ENCODE data around the gene NCS1. TPM values are rescaled to one million over a fixed set of nuclear protein-coding genes. Genes with fewer than 3 reads are reported as not detected.

Gene NCS1
- total RNA-seq, 1 experiment from 2014 or later = 27.8 TPM

DNA sequence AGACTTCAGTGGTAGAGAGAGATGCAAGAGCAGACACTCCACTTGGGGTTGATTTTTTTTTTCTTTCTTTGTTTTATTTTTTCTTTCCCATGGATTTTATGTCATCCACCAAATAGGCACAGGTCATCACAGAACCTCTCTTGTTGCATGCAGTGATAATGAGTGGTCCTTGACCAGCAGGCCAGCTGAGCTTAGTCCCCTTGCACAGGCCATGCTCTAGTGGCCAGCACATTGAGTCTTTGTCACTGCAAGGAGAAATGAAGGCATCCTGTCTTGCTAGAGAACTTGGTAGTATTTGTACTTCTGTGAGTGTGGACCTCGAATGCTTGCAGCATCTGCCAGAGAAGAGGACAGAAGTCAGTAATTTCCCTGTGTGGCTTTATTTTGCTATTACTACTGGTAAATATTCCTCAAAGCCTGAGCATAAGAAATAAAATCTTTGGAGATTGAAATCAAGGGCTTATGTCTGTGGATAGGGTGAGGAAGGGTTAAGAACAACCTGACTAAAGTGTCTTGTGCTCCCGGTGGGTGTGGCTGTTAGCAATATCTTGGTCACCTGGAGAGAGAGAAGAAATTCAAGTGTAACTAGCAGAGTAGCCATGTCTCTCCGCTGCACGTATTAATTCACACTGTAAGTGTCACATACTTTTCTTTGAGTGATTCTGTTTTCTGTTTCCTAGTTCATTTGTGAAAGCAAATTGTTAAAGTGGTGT, 45.3 kb upstream of the NCS1 start:
- H3K27me3 Mint-ChIP-seq (ENCODE audit: insufficient read depth, unreplicated experiment) = no peaks in the 10 kb centered on the region
- no peak for DNase-seq (ENCODE audit: unreplicated experiment)
- intact Hi-C loops (cut with micrococcal nuclease) = no loop called here
- H3K4me3 Mint-ChIP-seq (ENCODE audit: unreplicated experiment) = no peak overlapping the region
- CTCF ChIA-PET = interaction anchor here (0.6 to 1.0 kb wide), 2 partner anchors 20 to 197 kb away, joined by 3 read pairs; no protein-coding TSS in a partner anchor
- no TSS peak for BruUV-seq (replicated peaks)
- no peaks in the 10 kb centered on the region for H3K9me3 Mint-ChIP-seq (ENCODE audit: unreplicated experiment)
- TF ChIP-seq, protein P1, sequence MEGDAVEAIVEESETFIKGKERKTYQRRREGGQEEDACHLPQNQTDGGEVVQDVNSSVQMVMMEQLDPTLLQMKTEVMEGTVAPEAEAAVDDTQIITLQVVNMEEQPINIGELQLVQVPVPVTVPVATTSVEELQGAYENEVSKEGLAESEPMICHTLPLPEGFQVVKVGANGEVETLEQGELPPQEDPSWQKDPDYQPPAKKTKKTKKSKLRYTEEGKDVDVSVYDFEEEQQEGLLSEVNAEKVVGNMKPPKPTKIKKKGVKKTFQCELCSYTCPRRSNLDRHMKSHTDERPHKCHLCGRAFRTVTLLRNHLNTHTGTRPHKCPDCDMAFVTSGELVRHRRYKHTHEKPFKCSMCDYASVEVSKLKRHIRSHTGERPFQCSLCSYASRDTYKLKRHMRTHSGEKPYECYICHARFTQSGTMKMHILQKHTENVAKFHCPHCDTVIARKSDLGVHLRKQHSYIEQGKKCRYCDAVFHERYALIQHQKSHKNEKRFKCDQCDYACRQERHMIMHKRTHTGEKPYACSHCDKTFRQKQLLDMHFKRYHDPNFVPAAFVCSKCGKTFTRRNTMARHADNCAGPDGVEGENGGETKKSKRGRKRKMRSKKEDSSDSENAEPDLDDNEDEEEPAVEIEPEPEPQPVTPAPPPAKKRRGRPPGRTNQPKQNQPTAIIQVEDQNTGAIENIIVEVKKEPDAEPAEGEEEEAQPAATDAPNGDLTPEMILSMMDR (IDR thresholded peaks at IDR 0.05; ENCODE audit: unreplicated experiment) = no peak
- H3K4me1 Mint-ChIP-seq (ENCODE audit: insufficient read depth, unreplicated experiment) = no peaks in the 10 kb centered on the region
- peaks cover 92% of the 10 kb centered on the region for H3K36me3 Mint-ChIP-seq (ENCODE audit: insufficient read depth, unreplicated experiment)
- H3K27ac Mint-ChIP-seq (ENCODE audit: low read depth, unreplicated experiment) = no peak overlapping the region
- POLR2A ChIA-PET = no interaction called here

DNA sequence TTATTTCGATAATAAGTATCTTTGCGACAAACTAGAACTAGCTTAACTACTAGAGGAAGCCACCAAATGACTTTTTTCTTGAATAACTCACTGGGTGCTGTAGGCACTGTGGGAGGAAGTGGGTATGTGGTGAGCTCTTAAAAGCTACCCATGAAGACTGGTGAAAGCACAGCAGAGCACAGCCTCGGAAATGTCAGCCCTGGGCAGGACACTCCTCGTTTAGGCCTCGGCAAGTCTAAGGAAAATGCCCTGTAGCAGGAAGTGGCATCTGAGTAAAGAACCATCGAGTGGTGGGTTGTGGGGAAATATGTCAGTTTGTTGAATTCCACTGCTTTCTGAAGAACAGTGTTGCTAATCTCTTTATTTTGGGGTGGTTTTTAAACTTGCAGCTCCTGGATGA, 44.0 kb upstream of the NCS1 start:
- Mint-ChIP-seq H3K4me1 (ENCODE audit: insufficient read depth, unreplicated experiment) (no peaks in the 10 kb centered on the region), H3K9me3 (ENCODE audit: unreplicated experiment) (no peaks in the 10 kb centered on the region), H3K27ac (ENCODE audit: low read depth, unreplicated experiment) (no peak overlapping the region), H3K36me3 (ENCODE audit: insufficient read depth, unreplicated experiment) (peaks cover 79% of the 10 kb centered on the region), H3K27me3 (ENCODE audit: insufficient read depth, unreplicated experiment) (no peaks in the 10 kb centered on the region), H3K4me3 (ENCODE audit: unreplicated experiment) (no peak overlapping the region)
- BruUV-seq (replicated peaks) = no TSS peak
- ChIA-PET CTCF (interaction anchor here (1.1 kb wide), 1 partner anchor 21 kb away, joined by 4 read pairs; no protein-coding TSS in a partner anchor), POLR2A (no interaction called here)
- TF ChIP-seq, protein P1 (IDR thresholded peaks at IDR 0.05; ENCODE audit: unreplicated experiment) = no peak
- no peak for DNase-seq (ENCODE audit: unreplicated experiment)
- intact Hi-C loops (cut with micrococcal nuclease) = no loop called here

DNA sequence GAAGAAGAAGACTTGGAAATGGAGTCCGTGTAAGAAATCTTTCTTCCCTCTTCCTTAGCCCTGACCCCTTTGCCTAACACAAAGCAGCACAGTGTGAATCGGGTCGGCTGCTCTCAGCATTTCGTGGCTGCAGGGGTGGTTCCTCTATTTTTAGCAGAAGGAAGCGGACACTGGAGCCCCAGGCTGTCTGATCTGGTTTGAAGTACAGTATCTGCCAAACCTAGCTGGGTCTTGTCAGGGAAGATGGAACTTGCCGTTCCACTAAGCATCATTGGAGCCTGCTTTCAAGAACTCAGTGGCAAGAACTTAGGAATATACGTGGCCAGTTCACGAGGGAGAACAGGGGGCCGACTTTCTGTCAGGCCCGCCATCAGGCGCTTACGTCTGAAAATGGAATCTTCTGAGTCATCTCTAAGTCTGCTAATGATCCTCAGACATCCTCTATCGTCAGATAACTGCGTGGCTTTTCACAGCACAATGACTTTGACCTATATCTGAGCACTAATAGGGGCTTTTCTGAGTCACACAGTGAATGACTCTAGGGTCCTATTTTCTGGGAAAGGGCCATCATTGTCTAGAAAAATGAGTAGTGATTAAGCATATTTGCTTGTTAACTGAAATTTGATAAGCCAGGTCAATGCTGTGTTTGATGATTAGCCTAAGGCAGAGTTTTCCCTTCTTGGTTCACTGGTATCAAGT, 43.3 kb upstream of the NCS1 start:
- CTCF ChIA-PET = interaction anchor here (1.1 kb wide), 1 partner anchor 22 kb away, joined by 4 read pairs; no protein-coding TSS in a partner anchor
- no peaks in the 10 kb centered on the region for H3K9me3 Mint-ChIP-seq (ENCODE audit: unreplicated experiment)
- no peaks in the 10 kb centered on the region for H3K27me3 Mint-ChIP-seq (ENCODE audit: insufficient read depth, unreplicated experiment)
- POLR2A ChIA-PET = no interaction called here
- H3K36me3 Mint-ChIP-seq (ENCODE audit: insufficient read depth, unreplicated experiment) = peaks cover 72% of the 10 kb centered on the region
- H3K4me1 Mint-ChIP-seq (ENCODE audit: insufficient read depth, unreplicated experiment) = no peaks in the 10 kb centered on the region
- no peak overlapping the region for H3K27ac Mint-ChIP-seq (ENCODE audit: low read depth, unreplicated experiment)
- intact Hi-C loops (cut with micrococcal nuclease) = no loop called here
- no peak overlapping the region for H3K4me3 Mint-ChIP-seq (ENCODE audit: unreplicated experiment)
- DNase-seq (ENCODE audit: unreplicated experiment) = no peak
- BruUV-seq (replicated peaks) = no TSS peak
- TF ChIP-seq, protein P1 (IDR thresholded peaks at IDR 0.05; ENCODE audit: unreplicated experiment) = no peak

DNA sequence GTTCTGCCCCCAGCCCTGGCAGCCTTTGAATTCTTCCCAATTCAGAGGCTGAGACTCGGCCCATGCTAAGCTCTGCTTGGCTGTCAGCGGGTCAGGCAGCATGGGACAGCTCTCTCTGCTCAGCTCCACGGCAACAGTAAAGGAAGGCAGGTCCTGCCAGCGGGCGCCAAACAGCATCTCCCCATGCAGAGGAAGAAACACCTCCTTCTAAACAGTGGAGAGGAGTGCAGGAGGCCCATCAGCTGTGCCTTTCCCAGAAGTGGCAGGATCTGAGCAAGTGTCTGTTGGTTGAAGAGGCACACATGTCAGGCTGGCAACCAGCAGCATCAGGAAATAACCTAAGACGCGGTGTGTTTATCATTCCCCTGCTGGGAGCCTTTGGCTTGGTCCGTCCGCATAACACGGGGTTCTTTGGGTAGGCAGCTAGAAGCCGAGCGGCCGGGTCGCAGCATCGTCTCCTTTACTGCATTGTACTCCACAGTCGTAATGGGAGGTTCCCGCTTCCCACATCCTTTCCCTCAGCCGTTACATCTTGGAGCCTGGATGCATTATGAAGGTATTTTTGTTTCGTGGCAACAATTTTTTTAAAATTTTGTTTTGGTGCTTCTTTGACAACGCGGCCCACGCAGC, 42.7 kb upstream of the NCS1 start:
- ChIA-PET CTCF (interaction anchor here (1.1 kb wide), 1 partner anchor 22 kb away, joined by 4 read pairs; no protein-coding TSS in a partner anchor), POLR2A (no interaction called here)
- TF ChIP-seq, protein P1 (IDR thresholded peaks at IDR 0.05; ENCODE audit: unreplicated experiment) = no peak
- intact Hi-C loops (cut with micrococcal nuclease) = no loop called here
- no peak for DNase-seq (ENCODE audit: unreplicated experiment)
- no peaks in the 10 kb centered on the region for H3K27me3 Mint-ChIP-seq (ENCODE audit: insufficient read depth, unreplicated experiment)
- BruUV-seq (replicated peaks) = no TSS peak
- H3K4me1 Mint-ChIP-seq (ENCODE audit: insufficient read depth, unreplicated experiment) = no peaks in the 10 kb centered on the region
- no peaks in the 10 kb centered on the region for H3K9me3 Mint-ChIP-seq (ENCODE audit: unreplicated experiment)
- H3K4me3 Mint-ChIP-seq (ENCODE audit: unreplicated experiment) = no peak overlapping the region
- peaks cover 66% of the 10 kb centered on the region for H3K36me3 Mint-ChIP-seq (ENCODE audit: insufficient read depth, unreplicated experiment)
- no peak overlapping the region for H3K27ac Mint-ChIP-seq (ENCODE audit: low read depth, unreplicated experiment)
